H1 (cell line): Measurements from ENCODE around the gene VPS13D. TPM values are rescaled to one million over a fixed set of nuclear protein-coding genes. Genes with fewer than 3 reads are reported as not detected.

Experiments
- CTCF ChIA-PET: fragments of 300-600 bp; sonication (Branson Sonifier 250); formaldehyde crosslinking; loops from one replicate; lab custom pipeline; 2021; ENCODE audit not compliant: partially characterized antibody; lab: Charles Lee
- POLR2A ChIA-PET: fragments of 300-600 bp; sonication (Branson Sonifier 250); formaldehyde crosslinking; loops from one replicate; lab custom pipeline; 2021; ENCODE audit warnings: inconsistent platforms; ENCODE audit not compliant: partially characterized antibody; lab: Charles Lee
- DNase-seq, 2 experiments: peaks; one replicate each; pipeline versions ENCODE4 v3.0.0 to v3.0.0-alpha.2; 2010 to 2022; ENCODE audit warnings: low spot score in 2 of 2, low read depth in 1 of 2, mixed read lengths in 1 of 2
- FAIRE-seq: peaks from 2 replicates; lab custom pipeline; 2011; peaks lifted over from hg19 to GRCh38; lab: Jason Lieb, UNC
- H2AFZ ChIP-seq: 2 replicates; pipeline ENCODE4 v1.8.1; 2012; ENCODE audit warnings: low read length, inconsistent platforms
- H2AK5ac ChIP-seq: 2 replicates; pipeline ENCODE4 v1.6.1; 2013; ENCODE audit warnings: low read depth, low read length
- H2BK120ac ChIP-seq: replicated peaks from 2 replicates; pipeline ENCODE3; 2013; ENCODE audit warnings: low read depth, low read length, inconsistent platforms
- H2BK12ac ChIP-seq: 2 replicates; pipeline ENCODE4 v1.6.1; 2013; ENCODE audit warnings: low read depth, low read length
- H2BK15ac ChIP-seq: 2 replicates; pipeline ENCODE4 v1.6.1; 2013; ENCODE audit warnings: low read length
- H2BK20ac ChIP-seq: 2 replicates; pipeline ENCODE4 v1.6.1; 2013; ENCODE audit warnings: low read length
- H2BK5ac ChIP-seq: 2 replicates; pipeline ENCODE4 v1.6.1; 2013; ENCODE audit warnings: low read depth, low read length
- H3K14ac ChIP-seq: 2 replicates; pipeline ENCODE4 v1.6.1; 2013; ENCODE audit warnings: inconsistent platforms; ENCODE audit not compliant: insufficient read length
- H3K18ac ChIP-seq: 2 replicates; pipeline ENCODE4 v1.6.1; 2013; ENCODE audit warnings: low read length; ENCODE audit errors: extremely low read depth
- H3K23ac ChIP-seq: 2 replicates; pipeline ENCODE4 v1.6.1; 2013; ENCODE audit warnings: inconsistent platforms; ENCODE audit not compliant: insufficient read length
- H3K23me2 ChIP-seq: 2 replicates; pipeline ENCODE4 v1.6.1; 2013; ENCODE audit warnings: low read depth, low read length
- H3K27ac ChIP-seq: 2 replicates; pipeline ENCODE4 v1.6.1; 2011; ENCODE audit warnings: low read depth, low read length, inconsistent platforms
- H3K27me3 ChIP-seq, 4 experiments: replicated peaks in 1 of 4; 1 replicate in 1 of 4; 2 replicates in 3 of 4; pipeline versions ENCODE4 v1.6.1 to v1.8.1; 2011 to 2013; ENCODE audit warnings: low read length in 3 of 4, mild to moderate bottlenecking in 3 of 4, inconsistent platforms in 2 of 4, mixed read lengths in 2 of 4, moderate library complexity in 1 of 4; ENCODE audit not compliant: control insufficient read depth in 3 of 4, insufficient read depth in 3 of 4; ENCODE audit errors: extremely low read depth in 1 of 4
- H3K36me3 ChIP-seq, 4 experiments: 2 replicates each; pipeline versions ENCODE4 v1.6.1 to v1.8.1; 2011 to 2013; ENCODE audit warnings: mild to moderate bottlenecking in 4 of 4, low read length in 3 of 4, moderate library complexity in 2 of 4, control low read depth in 1 of 4, inconsistent platforms in 1 of 4; ENCODE audit not compliant: insufficient read depth in 4 of 4, control insufficient read depth in 2 of 4
- H3K4ac ChIP-seq: replicated peaks from 2 replicates; pipeline ENCODE3; 2013; ENCODE audit warnings: low read length, low read depth, mixed read lengths, inconsistent platforms; ENCODE audit not compliant: insufficient read length
- H3K4me1 ChIP-seq, 4 experiments: replicated peaks in 1 of 4; 1 replicate in 1 of 4; 2 replicates in 3 of 4; pipeline versions ENCODE4 v1.6.1 to v1.8.1; 2011 to 2013; ENCODE audit warnings: low read length in 3 of 4, inconsistent platforms in 2 of 4, mixed read lengths in 1 of 4; ENCODE audit not compliant: insufficient read depth in 4 of 4, control insufficient read depth in 3 of 4
- H3K4me2 ChIP-seq, 2 experiments: 2 replicates each; pipeline versions ENCODE4 v1.6.1 to v1.8.1; 2011 to 2013; ENCODE audit warnings: low read depth in 2 of 2, low read length in 2 of 2, control low read depth in 1 of 2, inconsistent platforms in 1 of 2, mild to moderate bottlenecking in 1 of 2; ENCODE audit not compliant: insufficient read depth in 1 of 2
- H3K4me3 ChIP-seq, 4 experiments: fragments of 200-600, 300-600 bp in 1 of 4; sonication (generic), shearing (Covaris generic), sonication (Bioruptor Twin) in 1 of 4; 2 replicates each; pipeline versions ENCODE4 v1.5.1 to v1.8.1; 2011 to 2016; ENCODE audit warnings: low read length in 4 of 4, low read depth in 3 of 4, control low read depth in 2 of 4, inconsistent platforms in 2 of 4, mild to moderate bottlenecking in 2 of 4, mixed read lengths in 1 of 4, moderate library complexity in 1 of 4; ENCODE audit not compliant: insufficient read depth in 2 of 4; ENCODE audit errors: extremely low read depth in 1 of 4
- H3K56ac ChIP-seq: replicated peaks from 2 replicates; pipeline ENCODE3; 2013; ENCODE audit warnings: low read depth, mild to moderate bottlenecking, mixed read lengths, low read length, inconsistent platforms; ENCODE audit not compliant: insufficient read length
- H3K79me1 ChIP-seq: 2 replicates; pipeline ENCODE4 v1.6.1; 2013; ENCODE audit warnings: low read depth, low read length, control low read depth
- H3K79me2 ChIP-seq, 2 experiments: 2 replicates each; pipeline versions ENCODE4 v1.6.1 to v1.8.1; 2012 to 2013; ENCODE audit warnings: low read length in 2 of 2, mild to moderate bottlenecking in 2 of 2, inconsistent platforms in 1 of 2; ENCODE audit not compliant: insufficient read depth in 2 of 2, control insufficient read depth in 1 of 2
- H3K9ac ChIP-seq, 4 experiments: replicated peaks in 1 of 4; 1 replicate in 1 of 4; 2 replicates in 3 of 4; pipeline versions ENCODE4 v1.6.1 to v1.8.1; 2011 to 2013; ENCODE audit warnings: low read depth in 3 of 4, low read length in 3 of 4, control low read depth in 2 of 4, mild to moderate bottlenecking in 2 of 4, moderate library complexity in 2 of 4, inconsistent platforms in 1 of 4; ENCODE audit errors: extremely low read depth in 1 of 4
- H3K9me3 ChIP-seq, 2 experiments: 2 replicates each; pipeline versions ENCODE4 v1.6.1 to v1.8.1; 2012 to 2013; ENCODE audit warnings: mild to moderate bottlenecking in 2 of 2, moderate library complexity in 2 of 2, control low read depth in 1 of 2, inconsistent platforms in 1 of 2, low read depth in 1 of 2, low read length in 1 of 2, mixed read lengths in 1 of 2; ENCODE audit not compliant: insufficient read depth in 2 of 2
- H4K20me1 ChIP-seq, 2 experiments: replicated peaks in 1 of 2; 2 replicates each; pipeline versions ENCODE3 to v1.8.1; 2011 to 2013; ENCODE audit warnings: inconsistent platforms in 2 of 2, low read length in 2 of 2, mild to moderate bottlenecking in 1 of 2; ENCODE audit not compliant: insufficient read depth in 2 of 2, control insufficient read depth in 1 of 2
- H4K5ac ChIP-seq: 2 replicates; pipeline ENCODE4 v1.6.1; 2013; ENCODE audit warnings: low read length, low read depth, mixed read lengths, inconsistent platforms; ENCODE audit not compliant: insufficient read length
- H4K8ac ChIP-seq: 2 replicates; pipeline ENCODE4 v1.8.0; 2013; ENCODE audit warnings: mild to moderate bottlenecking, moderate library complexity, low read length, inconsistent platforms; ENCODE audit not compliant: insufficient read depth; ENCODE audit errors: extremely low read depth
- H4K91ac ChIP-seq: replicated peaks from 2 replicates; pipeline ENCODE3; 2013; ENCODE audit warnings: low read length, mixed read lengths, inconsistent platforms; ENCODE audit not compliant: insufficient read length
- MAFK ChIP-seq: IDR thresholded peaks from 2 replicates; pipeline ENCODE4 v1.6.1; 2012; ENCODE audit warnings: low read depth, mild to moderate bottlenecking, improper control_type of control experiment, low read length
- WGBS, 2 experiments: shearing (Covaris generic) in 1 of 2; methylation state at CpG; one replicate each; pipeline versions ENCODE4 v1.1.6 to v1.1.7; 2013 to 2015; ENCODE audit warnings: low lambda C conversion rate in 2 of 2, mixed read lengths in 2 of 2, inconsistent platforms in 1 of 2, low coverage in 1 of 2, missing lambda C conversion rate in 1 of 2; ENCODE audit not compliant: insufficient replicate concordance in 2 of 2, insufficient coverage in 1 of 2, insufficient read length in 1 of 2; ENCODE audit errors: extremely low coverage in 1 of 2, missing lambda C conversion rate in 1 of 2; 5-methylcytosine and 5-hydroxymethylcytosine counted together
- polyA plus RNA-seq, 7 experiments: library from polyadenylated mRNA; depleted of rRNA in 3 of 7; stranded (reverse) in 5 of 7; unstranded in 2 of 7; fragments of >200 nt in 5 of 7; fragments of 200-250 nt in 2 of 7; gene quantifications; 1 replicate in 5 of 7; 2 replicates in 1 of 7; 4 replicates in 1 of 7; pipeline versions ENCODE4 v1.2.1 to v1.2.3, GENCODE V29; 2011 to 2013; ENCODE audit warnings: missing spikeins in 2 of 7, mixed read lengths in 2 of 7
- total RNA-seq: library from RNA; stranded (reverse); fragmentation: NEBNext Ultra II Directional; extraction: Animal tissue kit (Norgen Biotek cat#: 25700); gene quantifications from 2 replicates; pipeline ENCODE4 v1.2.1, GENCODE V29; 2021
- TF ChIP-seq, protein P1 (sequence below): IDR thresholded peaks from 2 replicates; pipeline ENCODE4 v1.6.1; 2012; ENCODE audit warnings: inconsistent platforms

VPS13D gene
- total and polyA plus RNA-seq, 2 of the 8 experiments (the other 6 are each of a cell fraction or from before 2014, with no cell fraction given), result 10.9 to 31.2 TPM

DNA sequence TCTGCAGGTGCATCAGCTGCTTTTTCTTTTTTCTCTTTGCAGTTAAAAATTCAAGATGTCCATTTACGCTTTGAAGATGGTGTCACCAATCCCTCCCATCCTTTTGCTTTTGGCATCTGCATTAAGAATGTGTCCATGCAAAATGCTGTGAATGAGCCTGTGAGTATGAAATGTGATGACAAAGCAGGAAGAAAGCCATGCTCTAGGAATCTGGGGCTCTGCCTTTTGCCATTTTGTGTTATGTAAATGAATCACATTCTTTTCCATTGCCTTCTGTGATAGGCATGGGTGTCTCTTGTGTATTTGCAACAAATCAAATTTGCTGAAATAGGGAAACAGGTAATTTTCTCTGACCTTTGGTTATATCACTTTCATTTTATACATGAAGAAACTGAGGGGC, 19.4 kb downstream of the VPS13D start:
- no peak overlapping the region for H2BK5ac ChIP-seq
- peaks cover 0 to 1% of the 10 kb centered on the region in 2 experiments for H4K20me1 ChIP-seq
- 0 out of 2 replicates have a peak overlapping the region, but pooled peaks have one; percentile 72 for H2BK12ac ChIP-seq
- H4K91ac ChIP-seq, result no peak overlapping the region
- TF ChIP-seq, protein P1, sequence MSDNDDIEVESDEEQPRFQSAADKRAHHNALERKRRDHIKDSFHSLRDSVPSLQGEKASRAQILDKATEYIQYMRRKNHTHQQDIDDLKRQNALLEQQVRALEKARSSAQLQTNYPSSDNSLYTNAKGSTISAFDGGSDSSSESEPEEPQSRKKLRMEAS, result no peak
- peak; percentile 8; the same call in 1 of the 2 replicates for TF ChIP-seq MAFK
- peak in 1 of 2 experiments; percentile 19 for DNase-seq
- no peak overlapping the region for H4K8ac ChIP-seq
- 75% methylated on average over 1 of the region's 1 CpG; no CpG with 5 or more reads in 1 of the 2 experiments for WGBS, 2 experiments
- CTCF ChIA-PET, result interaction anchor here (1.0 to 3.3 kb wide), 3 partner anchors 20 to 26 kb away, joined by 4 to 23 read pairs (median 12); partner anchors contain the start of gene VPS13D
- H3K79me2 ChIP-seq, result no peaks in the 10 kb centered on the region
- H4K5ac ChIP-seq, result no peak overlapping the region
- H3K36me3 ChIP-seq, result peaks cover 5 to 35% (median 11%) of the 10 kb centered on the region in 4 experiments; a peak in 5 of 8 replicates
- no peak overlapping the region for H2BK20ac ChIP-seq
- no peak overlapping the region for H3K23ac ChIP-seq
- H3K27me3 ChIP-seq, result no peaks in the 10 kb centered on the region
- no peak overlapping the region for H3K4me3 ChIP-seq
- H3K79me1 ChIP-seq, result no peaks in the 10 kb centered on the region; the same call in 1 of the 2 replicates
- no peak overlapping the region for H3K14ac ChIP-seq
- H2AFZ ChIP-seq, result no peak overlapping the region
- no peak overlapping the region for H3K18ac ChIP-seq
- no peak overlapping the region for H2BK120ac ChIP-seq
- H3K27ac ChIP-seq, result no peak overlapping the region
- no peak overlapping the region for H2BK15ac ChIP-seq
- no peak overlapping the region for H3K9ac ChIP-seq
- FAIRE-seq, result no peak
- H3K23me2 ChIP-seq, result no peaks in the 10 kb centered on the region
- peak overlapping the region; percentile 17 to 36; a peak in 2 of 4 replicates for H3K4me2 ChIP-seq
- H3K4ac ChIP-seq, result no peak overlapping the region
- H3K4me1 ChIP-seq, result peaks cover 0 to 9% (median 6%) of the 10 kb centered on the region in 4 experiments; a peak in 4 of 7 replicates
- POLR2A ChIA-PET, result no interaction called here
- no peaks in the 10 kb centered on the region for H3K9me3 ChIP-seq
- H2AK5ac ChIP-seq, result no peak overlapping the region
- H3K56ac ChIP-seq, result no peak overlapping the region
